GM19043 (cell line): ENCODE data around the gene ANO10.
A peak's percentile ranks its signal among the peaks of the same experiment; 100 is the strongest.
"Not testable (repeated sequence)": the region's sequence is repeated elsewhere in the genome, so short reads cannot be mapped to it uniquely, and the experiment has no call there.

Experiments
- ATAC-seq: cut with Tn5 transposase; IDR thresholded peaks from one replicate; pipeline ENCODE4 v1.9.1; 2021; ENCODE audit warnings: low read depth; ENCODE audit not compliant: unreplicated experiment

The ANO10 gene

GRCh38 chr3:43523454-43524053 is 98.3 kb downstream of the ANO10 start:
- ATAC-seq = peak; percentile 71

DNA sequence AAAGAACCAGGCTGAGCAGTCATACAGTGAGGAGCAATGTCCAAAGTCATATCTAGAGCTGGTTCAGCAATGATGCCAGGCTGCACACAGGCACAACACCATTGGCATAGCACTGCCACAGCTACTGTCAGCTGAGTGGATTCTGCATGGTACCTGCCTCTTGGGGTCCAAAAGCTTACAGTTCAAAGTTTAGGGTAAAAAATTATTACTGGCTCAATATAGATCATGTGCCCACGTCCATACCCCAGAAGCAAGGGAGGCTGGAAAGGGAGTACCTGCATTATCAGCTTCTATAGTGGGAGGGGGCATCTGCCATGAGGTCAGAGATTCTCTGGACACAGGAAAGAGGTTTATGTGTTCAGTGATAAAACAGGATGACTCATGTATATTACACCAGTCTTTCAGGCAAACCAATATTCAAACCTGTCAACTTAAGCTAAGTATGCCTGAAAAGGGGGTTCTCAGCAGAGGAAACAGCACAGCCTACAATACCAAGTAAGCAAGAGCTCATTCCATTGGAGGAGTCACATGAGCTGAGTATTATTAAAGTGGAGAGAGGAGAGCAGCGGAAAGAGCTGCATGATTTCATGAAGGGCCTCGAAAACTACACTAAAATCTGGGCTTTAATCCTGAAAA is 99.0 kb downstream of the ANO10 start:
- no peak for ATAC-seq

DNA sequence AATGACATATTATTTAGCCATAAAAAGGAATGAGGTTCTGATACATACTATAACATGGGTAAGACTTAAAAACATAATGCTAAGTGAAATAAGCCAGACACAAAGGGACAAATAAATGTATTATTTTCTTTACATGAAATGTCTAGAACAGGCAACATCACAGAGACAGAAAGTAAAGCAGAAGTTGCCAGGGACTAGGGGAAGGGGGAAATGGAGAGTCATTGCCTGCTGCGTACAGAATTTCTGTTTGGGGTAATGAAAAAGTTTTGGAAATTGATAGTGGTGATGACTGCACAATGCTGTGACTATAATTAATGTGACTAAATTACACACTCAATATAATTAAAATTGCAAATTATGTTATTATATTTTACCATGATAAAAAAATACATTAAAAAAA is 99.9 kb downstream of the ANO10 start:
- no peak for ATAC-seq

- not testable (repeated sequence) for ATAC-seq
Measured at GRCh38 chr3:43518515-43518914, 103.3 kb downstream of the ANO10 start.

DNA sequence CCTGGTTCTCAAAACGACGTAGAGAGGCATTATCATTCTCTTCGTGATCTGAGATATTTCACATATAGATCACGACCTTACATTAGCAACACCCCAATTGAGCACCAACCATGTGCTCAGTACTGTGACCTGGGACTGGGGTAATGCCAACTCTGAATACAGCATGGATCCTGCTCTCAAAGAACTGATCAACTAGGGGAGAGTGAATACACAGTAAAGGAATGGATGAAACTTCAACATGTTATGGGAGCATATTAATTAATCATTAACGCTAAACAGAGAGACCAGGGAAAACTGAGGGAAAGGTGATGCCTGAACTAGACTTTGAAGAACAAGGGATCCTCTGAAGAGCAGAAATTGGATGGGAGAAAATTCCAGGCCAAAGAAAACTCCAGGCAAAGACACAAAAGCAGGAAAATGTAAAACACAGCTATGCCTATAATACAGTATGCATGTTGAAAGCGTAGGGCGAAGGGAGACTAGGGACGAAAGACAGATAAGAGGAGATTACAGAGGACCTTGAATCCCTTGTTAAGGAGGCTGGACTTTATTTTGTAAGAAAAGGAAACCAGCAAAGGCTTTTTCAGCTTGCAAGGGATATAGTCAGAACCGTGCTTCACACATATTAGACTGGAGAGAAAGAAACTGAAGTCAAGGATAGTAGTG is 105.7 kb downstream of the ANO10 start:
- ATAC-seq = no peak

- no peak for ATAC-seq
Measured at GRCh38 chr3:43515208-43515917, 106.4 kb downstream of the ANO10 start.

DNA sequence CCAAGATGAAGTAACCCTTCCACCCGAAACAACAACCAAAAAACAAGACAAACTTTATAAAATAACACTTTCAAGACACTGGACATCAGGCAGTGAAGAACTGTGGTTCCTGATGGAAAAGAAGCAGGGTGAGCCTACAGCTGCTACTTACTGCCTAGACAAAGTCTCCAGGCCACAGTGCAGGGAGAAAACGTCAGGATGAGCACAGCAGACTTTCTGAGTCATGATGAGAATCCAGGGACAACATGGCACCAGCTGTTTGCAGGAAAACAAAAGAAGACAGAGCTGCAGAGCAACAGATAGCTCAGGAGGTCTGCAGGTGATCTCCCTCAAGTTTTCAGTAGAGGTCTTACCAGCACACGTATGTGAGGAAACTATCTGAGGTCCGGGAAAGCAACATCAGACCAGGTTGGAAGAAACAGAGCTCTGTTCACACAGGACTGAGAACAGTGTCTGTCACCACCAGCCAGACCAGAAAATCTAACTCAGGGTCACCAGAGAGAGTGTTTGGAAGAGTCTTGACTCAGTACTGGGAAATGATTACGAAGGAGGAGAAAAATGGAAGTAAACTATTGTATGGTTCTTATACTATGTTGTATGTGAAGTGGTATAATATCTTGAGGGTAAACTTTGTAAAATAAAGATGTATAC is 108.9 kb downstream of the ANO10 start:
- ATAC-seq = no peak

DNA sequence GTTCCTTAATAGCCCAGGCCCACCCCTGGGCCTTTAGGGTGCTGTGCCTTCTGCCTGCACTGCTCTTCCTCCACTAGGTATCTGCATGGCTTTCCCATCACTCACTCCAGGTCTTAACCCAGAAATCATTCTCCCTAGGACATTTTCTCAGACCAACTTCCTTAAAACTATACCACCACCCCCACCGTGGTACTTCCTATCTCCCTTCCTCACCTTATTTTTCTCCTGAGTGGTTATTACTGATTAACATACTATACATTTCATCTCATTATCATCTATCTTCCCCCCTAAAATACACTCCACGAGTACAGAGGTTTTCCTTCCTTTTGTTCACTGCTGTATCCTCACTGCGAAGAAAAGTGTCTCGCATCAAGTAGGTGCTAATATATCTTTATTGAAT is 115.2 kb downstream of the ANO10 start:
- ATAC-seq = no peak

DNA sequence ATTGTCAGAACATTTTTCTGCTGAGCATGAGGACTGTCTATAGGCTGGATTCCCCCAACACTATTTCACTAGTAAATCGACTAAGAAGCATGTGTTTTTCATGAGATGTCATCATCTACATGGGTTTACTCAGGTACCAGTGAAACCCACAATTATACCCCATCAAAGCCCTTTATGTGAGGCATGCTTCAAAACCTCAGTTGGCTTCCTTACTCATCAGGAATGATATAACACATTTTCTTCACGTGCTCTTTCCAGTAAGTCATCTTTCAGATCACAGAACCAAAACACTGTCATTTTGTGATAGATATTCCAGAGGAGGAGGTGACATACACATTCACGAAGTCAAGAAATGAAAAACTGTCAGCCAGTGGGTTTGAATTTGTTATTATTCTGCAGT is 116.5 kb downstream of the ANO10 start:
- no peak for ATAC-seq

DNA sequence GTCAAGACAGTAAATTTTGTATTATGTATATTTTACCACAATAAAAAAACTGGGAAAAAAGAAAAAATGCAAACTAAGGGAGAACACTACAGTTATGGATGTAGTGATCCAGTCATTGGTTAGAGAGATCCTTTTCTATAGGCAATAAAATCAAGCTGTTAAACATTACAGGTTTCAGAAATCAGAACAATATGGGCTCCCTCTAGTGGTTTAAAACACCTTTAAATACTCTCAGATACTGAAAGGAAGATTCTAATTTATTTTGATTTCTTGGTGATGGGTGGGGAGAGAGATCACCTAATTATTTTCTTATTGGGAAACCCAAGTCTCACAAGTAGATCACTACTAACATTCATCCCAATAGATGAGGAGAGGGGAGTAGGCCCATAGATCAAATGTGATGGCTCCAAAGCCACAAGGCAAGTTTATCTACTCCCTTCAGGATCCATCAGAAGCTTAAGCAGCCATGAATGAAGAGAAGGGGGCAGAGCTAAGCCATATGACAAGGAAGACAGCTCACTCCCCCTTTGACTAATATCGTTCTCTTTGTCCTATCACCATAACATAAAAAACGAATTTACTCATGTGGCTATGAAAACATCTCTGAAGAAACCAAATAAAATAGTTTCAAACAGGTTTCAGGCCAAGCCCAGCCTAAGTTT is 118.6 kb downstream of the ANO10 start:
- ATAC-seq = no peak

- ATAC-seq = no peak
Measured at GRCh38 chr3:43499256-43499655, 122.6 kb downstream of the ANO10 start.

GRCh38 chr3:43497905-43498365 is 123.9 kb downstream of the ANO10 start:
- ATAC-seq = no peak

- ATAC-seq = no peak
Measured at GRCh38 chr3:43497422-43497821, 124.4 kb downstream of the ANO10 start.

DNA sequence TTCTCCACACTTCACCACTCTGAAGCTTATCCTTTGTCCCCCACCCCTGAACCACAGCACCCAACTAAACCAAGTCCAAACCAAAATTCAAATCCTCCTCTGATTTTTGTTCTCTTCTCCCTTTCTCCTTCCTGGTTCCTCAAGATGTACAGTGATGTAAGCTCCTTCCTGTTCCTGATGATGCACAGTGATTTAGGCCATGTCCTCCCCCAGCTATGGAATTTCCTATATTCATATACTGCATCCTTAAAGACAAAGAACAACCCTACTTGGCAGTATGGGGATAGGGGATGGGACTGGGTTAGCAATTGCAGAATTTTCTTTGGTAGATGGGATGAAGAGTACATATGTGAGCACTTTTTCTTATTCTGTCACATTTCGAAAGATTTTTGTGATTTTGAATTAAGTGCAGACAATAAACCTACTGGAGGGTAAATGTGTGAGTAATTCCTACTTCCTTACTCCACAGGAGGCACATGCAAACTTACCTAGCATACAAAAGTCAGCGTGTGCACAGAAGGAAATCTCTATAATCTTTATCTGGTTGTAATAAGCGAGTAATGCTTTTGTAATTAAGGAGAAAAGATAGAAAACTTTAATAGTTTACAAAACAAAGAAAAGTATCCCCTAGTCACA is 125.0 kb downstream of the ANO10 start:
- no peak for ATAC-seq

DNA sequence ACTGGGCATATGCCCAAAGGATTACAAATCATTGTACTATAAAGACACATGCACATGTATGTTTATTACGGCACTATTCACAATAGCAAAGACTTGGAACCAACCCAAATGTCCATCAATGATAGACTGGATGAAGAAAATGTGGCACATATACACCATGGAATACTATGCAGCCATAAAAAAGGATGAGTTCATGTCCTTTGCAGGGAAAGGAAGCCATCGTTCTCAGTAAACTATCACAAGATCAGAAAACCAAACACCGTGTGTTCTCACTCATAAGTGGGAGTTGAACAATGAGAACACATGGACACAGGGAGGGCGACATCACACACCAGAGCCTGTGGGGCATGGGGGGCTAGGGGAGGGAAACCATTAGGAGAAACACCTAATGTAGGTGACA is 128.9 kb downstream of the ANO10 start:
- ATAC-seq = not testable (repeated sequence)

- ATAC-seq = not testable (repeated sequence)
Measured at GRCh38 chr3:43491807-43492206, 130.0 kb downstream of the ANO10 start.

GRCh38 chr3:43490640-43491185 is 131.1 kb downstream of the ANO10 start:
- ATAC-seq = no peak

DNA sequence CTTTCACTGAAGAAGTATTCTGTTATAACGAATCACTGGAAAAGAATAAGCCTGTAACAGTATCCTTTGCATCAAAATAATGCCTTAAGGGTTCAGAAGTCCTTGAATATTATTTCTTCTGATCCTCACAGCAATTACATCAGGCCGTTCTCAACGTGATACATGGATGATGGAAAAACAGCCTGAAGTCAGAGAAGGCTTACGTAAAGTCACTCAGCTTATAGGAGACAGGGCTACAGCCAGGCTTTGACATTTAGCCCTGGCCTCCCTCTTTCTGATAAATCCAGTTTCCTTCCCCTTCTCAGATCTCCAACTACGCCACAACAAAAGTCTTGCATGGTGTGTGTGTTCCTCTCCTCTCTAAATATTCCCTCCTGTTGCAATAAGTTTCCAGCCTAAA is 131.9 kb downstream of the ANO10 start:
- no peak for ATAC-seq

DNA sequence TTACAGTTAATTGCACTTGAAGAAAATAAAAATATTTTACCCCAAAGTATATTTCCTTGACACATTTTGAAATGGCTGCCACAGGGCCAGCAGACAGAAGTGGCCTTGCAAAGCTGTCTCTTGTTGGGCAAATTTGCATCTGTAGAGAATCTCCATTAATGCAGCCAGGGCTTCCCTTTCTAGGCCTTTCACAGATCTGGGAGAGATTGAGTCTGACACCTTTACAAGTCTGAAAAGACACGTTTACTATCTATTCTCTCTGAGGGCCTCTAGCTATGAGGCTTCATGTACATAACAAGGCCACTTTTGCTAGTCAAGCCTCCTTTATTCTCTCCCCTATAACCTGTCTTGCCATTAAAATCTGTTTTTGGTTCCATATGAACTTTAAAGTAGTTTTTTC is 135.9 kb downstream of the ANO10 start:
- no peak for ATAC-seq
